K562 (cell line): ENCODE data around the gene VPS26A. TPM values are rescaled to one million over a fixed set of nuclear protein-coding genes. Genes with fewer than 3 reads are reported as not detected.

Experiments
- CCAR2 ChIP-seq: fragments of 200-400 bp; formaldehyde crosslinking; IDR thresholded peaks from 2 replicates; pipeline ENCODE4 v1.6.1; 2017; ENCODE audit warnings: mild to moderate bottlenecking, low read depth, low read length
- E2F5 ChIP-seq: sonication (generic); formaldehyde crosslinking; IDR thresholded peaks from 2 replicates; pipeline ENCODE4 v1.8.0; 2022; ENCODE audit warnings: mild to moderate bottlenecking, missing genetic modification reagents
- ETV5 ChIP-seq: sonication (generic); formaldehyde crosslinking; IDR thresholded peaks from 2 replicates; pipeline ENCODE4 v1.4.0; 2020; ENCODE audit warnings: low read depth, mild to moderate bottlenecking, missing genetic modification reagents
- HIVEP1 ChIP-seq: fragments of 250-450 bp; sonication (Bioruptor Pico); IDR thresholded peaks from 2 replicates; pipeline ENCODE4 v1.4.0; 2020; ENCODE audit warnings: mild to moderate bottlenecking
- HOXB6 ChIP-seq: fragments of 250-450 bp; sonication (Bioruptor Pico); IDR thresholded peaks from 2 replicates; pipeline ENCODE4 v1.5.1; 2022; ENCODE audit warnings: mild to moderate bottlenecking, borderline replicate concordance
- PHF20 ChIP-seq: fragments of 450-650 bp; IDR thresholded peaks from 2 replicates; pipeline ENCODE4 v1.6.1; 2018; ENCODE audit not compliant: partially characterized antibody
- RBM17 ChIP-seq: fragments of 200-400 bp; formaldehyde crosslinking; IDR thresholded peaks from 2 replicates; pipeline ENCODE4 v1.6.1; 2017; ENCODE audit warnings: low read depth, mild to moderate bottlenecking, low read length, borderline replicate concordance
- SREBF2 ChIP-seq: sonication (generic); formaldehyde crosslinking; IDR thresholded peaks from 2 replicates; pipeline ENCODE4 v1.4.0; 2020; ENCODE audit warnings: mild to moderate bottlenecking, missing genetic modification reagents
- STAT5A ChIP-seq: IDR thresholded peaks from 2 replicates; pipeline ENCODE4 v1.6.1; 2012; ENCODE audit warnings: low read length, inconsistent platforms, borderline replicate concordance
- U2AF2 ChIP-seq: fragments of 200-400 bp; formaldehyde crosslinking; optimal IDR thresholded peaks from 2 replicates; pipeline ENCODE3; 2017; ENCODE audit warnings: low read depth, mild to moderate bottlenecking, low read length
- ZBTB11 ChIP-seq, 3 experiments: fragments of 200-800 bp in 1 of 3; fragments of 250-450 bp in 1 of 3; fragments of 450-650 bp in 1 of 3; sonication (Bioruptor Pico) in 1 of 3; sonication (Bioruptor generic) in 1 of 3; formaldehyde crosslinking in 1 of 3; IDR thresholded peaks; 2 replicates each; pipeline versions ENCODE4 v1.6.1 to v1.8.0; 2016 to 2022; ENCODE audit warnings: mild to moderate bottlenecking in 2 of 3, missing genetic modification characterization in 2 of 3, missing compliant biosample characterization in 1 of 3, moderate library complexity in 1 of 3
- ZC3H4 ChIP-seq: sonication (generic); formaldehyde crosslinking; IDR thresholded peaks from 2 replicates; pipeline ENCODE4 v1.9.0; 2021; ENCODE audit warnings: missing genetic modification reagents, borderline replicate concordance
- ZNF717 ChIP-seq: fragments of 250-450 bp; sonication (Bioruptor Pico); IDR thresholded peaks from 2 replicates; pipeline ENCODE4 v1.5.0; 2021
- polyA plus RNA-seq, 8 experiments: library from polyadenylated mRNA; depleted of rRNA in 4 of 8; stranded (reverse) in 5 of 8; unstranded in 3 of 8; fragments of >200 nt; fragmentation: Nextera tagmentation in 2 of 8; fragmentation: Illumina TruSeq in 1 of 8; extraction: Ambion mirVana in 2 of 8; extraction: Trizol in 1 of 8; gene quantifications; 2 replicates each; pipeline versions ENCODE4 v1.2.1 to v1.2.3, GENCODE V29; 2011 to 2014; ENCODE audit warnings: inconsistent platforms in 1 of 8, missing spikeins in 1 of 8
- total RNA-seq, 7 experiments: library from RNA; depleted of rRNA in 6 of 7; stranded (reverse); fragments of >200 nt in 6 of 7; fragmentation: Illumina TruSeq in 2 of 7; extraction: Trizol in 2 of 7; gene quantifications; 2 replicates each; pipeline versions ENCODE4 v1.2.1 to v1.2.3, GENCODE V29; 2011 to 2021; ENCODE audit warnings: low replicate concordance in 1 of 7
- TF ChIP-seq, protein P1 (sequence below), 2 experiments: fragments of 450-650 bp in 1 of 2; sonication (generic) in 1 of 2; formaldehyde crosslinking in 1 of 2; IDR thresholded peaks in 1 of 2; conservative IDR thresholded peaks in 1 of 2; 2 replicates each; pipeline versions ENCODE4 v1.6.1 to v1.8.1; 2016 to 2023; ENCODE audit warnings: mild to moderate bottlenecking in 2 of 2, moderate library complexity in 2 of 2, inconsistent platforms in 1 of 2, missing genetic modification reagents in 1 of 2
- TF ChIP-seq, protein P2 (sequence below): sonication (generic); formaldehyde crosslinking; IDR thresholded peaks from 2 replicates; pipeline ENCODE4 v1.8.0; 2023; ENCODE audit warnings: mild to moderate bottlenecking, missing genetic modification reagents

Gene VPS26A
- total and polyA plus RNA-seq, 9 of the 15 experiments (the other 6 are each of a cell fraction or from before 2014, with no cell fraction given), result 47.1 to 137 (median 69.3) TPM

- TF ChIP-seq ZBTB11 (CRISPR knock-in tag; IDR thresholded peaks at IDR 0.05), result no peak
- TF ChIP-seq E2F5 (CRISPR knock-in tag), result no peak; the same call in none of the 2 replicates
- no peak for TF ChIP-seq HOXB6 (CRISPR knock-in tag)
- TF ChIP-seq, protein P1, sequence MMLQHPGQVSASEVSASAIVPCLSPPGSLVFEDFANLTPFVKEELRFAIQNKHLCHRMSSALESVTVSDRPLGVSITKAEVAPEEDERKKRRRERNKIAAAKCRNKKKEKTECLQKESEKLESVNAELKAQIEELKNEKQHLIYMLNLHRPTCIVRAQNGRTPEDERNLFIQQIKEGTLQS (IDR thresholded peaks at IDR 0.05), result peak; percentile 85
- TF ChIP-seq, protein P1 (CRISPR knock-in tag; conservative IDR thresholded peaks at IDR 0.05), result 0 out of 2 replicates have a peak, but pooled peaks have one; percentile 61
- no peak for TF ChIP-seq ZNF717
- TF ChIP-seq PHF20, result peak; percentile 99
- 0 out of 2 replicates have a peak, but pooled peaks have one; percentile 33 for TF ChIP-seq STAT5A
- no peak for TF ChIP-seq ZC3H4 (CRISPR knock-in tag)
- TF ChIP-seq RBM17, result no peak
- peak; percentile 73; the same call in 1 of the 2 replicates for TF ChIP-seq HIVEP1 (CRISPR knock-in tag)
- TF ChIP-seq CCAR2, result no peak
- no peak for TF ChIP-seq U2AF2
- TF ChIP-seq ETV5, result no peak; the same call in 1 of the 2 replicates
- TF ChIP-seq SREBF2, result 0 out of 2 replicates have a peak, but pooled peaks have one; percentile 7
- TF ChIP-seq, protein P2, sequence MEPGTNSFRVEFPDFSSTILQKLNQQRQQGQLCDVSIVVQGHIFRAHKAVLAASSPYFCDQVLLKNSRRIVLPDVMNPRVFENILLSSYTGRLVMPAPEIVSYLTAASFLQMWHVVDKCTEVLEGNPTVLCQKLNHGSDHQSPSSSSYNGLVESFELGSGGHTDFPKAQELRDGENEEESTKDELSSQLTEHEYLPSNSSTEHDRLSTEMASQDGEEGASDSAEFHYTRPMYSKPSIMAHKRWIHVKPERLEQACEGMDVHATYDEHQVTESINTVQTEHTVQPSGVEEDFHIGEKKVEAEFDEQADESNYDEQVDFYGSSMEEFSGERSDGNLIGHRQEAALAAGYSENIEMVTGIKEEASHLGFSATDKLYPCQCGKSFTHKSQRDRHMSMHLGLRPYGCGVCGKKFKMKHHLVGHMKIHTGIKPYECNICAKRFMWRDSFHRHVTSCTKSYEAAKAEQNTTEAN (CRISPR knock-in tag), result peak; percentile 70; the same call in 1 of the 2 replicates
These were observed 56.0 kb downstream of the VPS26A start, which contains the start of gene SUPV3L1 (continued) for GRCh38 chr10:69179743-69180524.
